Uterus (tissue), 2 donors: ENCODE results near the gene NPEPL1.

Experiments
- CTCF ChIP-seq, 4 experiments: fragments of 200-600 bp in 2 of 4; fragments of 450-650 bp in 2 of 4; sonication (generic) in 2 of 4; IDR thresholded peaks; one replicate each; pipeline ENCODE4 v1.5.1; 2016 to 2019; ENCODE audit warnings: antibody characterized with exemption in 4 of 4, mild to moderate bottlenecking in 2 of 4, moderate library complexity in 1 of 4
- POLR2A ChIP-seq, 2 donors: fragments of 450-650 bp; IDR thresholded peaks; one replicate each; pipeline ENCODE4 v1.6.1; 2016; ENCODE audit warnings: antibody characterized with exemption in 2 of 2, mild to moderate bottlenecking in 1 of 2, moderate library complexity in 1 of 2

- TF ChIP-seq CTCF (IDR thresholded peaks at IDR 0.05) (no peak), POLR2A (IDR thresholded peaks at IDR 0.05) (no peak)
Measured at GRCh38 chr20:58697201-58697866, 4.7 kb downstream of the NPEPL1 start.
